Activated gamma-delta T cell treated with Interleukin-2 at 50 U/mL for 16 hours (primary cell): ENCODE measurements around the gene KHK.

Experiments used
- DNase-seq: peaks from one replicate; pipeline ENCODE4 v3.0.0-alpha.2; 2020

Gene KHK

GRCh38 chr2:27086724-27087593 lies at the start of gene KHK:
KHK (plus strand) TSS chr2:27086772; CDS start chr2:27087260, 488 bp downstream.
- DNase-seq = no peak

- DNase-seq = no peak
These were observed 48.6 kb upstream of the KHK start for GRCh38 chr2:27038012-27038411.

DNA sequence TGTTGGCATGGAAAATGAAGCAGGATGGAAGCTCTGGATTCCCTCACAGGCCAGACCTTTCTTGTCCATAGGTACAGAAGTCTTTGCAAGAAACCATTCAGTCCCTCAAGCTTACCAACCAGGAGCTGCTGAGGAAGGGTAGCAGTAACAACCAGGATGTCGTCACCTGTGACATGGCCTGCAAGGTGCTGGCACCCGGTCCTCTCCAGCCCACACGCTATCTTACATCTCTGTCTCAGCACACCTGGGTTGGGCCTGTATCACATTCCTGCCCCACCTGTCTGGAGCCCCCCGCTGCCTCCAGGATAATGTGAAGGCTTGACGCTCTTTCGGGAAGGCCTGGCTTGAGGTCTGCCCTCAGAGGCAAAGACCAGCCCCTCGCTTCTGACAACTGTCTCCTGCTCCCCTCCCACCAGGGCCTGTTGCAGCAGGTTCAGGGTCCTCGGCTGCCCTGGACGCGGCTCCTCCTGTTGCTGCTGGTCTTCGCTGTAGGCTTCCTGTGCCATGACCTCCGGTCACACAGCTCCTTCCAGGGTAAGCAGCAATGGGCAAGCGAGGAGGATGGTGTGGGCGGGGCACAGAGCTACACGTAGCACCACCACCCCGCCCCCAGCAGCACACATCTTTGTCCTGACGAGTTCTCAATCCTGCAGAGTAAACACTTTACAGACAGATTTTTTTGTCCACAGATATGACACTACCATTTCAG lies 47.8 kb upstream of the KHK start:
- no peak for DNase-seq

DNA sequence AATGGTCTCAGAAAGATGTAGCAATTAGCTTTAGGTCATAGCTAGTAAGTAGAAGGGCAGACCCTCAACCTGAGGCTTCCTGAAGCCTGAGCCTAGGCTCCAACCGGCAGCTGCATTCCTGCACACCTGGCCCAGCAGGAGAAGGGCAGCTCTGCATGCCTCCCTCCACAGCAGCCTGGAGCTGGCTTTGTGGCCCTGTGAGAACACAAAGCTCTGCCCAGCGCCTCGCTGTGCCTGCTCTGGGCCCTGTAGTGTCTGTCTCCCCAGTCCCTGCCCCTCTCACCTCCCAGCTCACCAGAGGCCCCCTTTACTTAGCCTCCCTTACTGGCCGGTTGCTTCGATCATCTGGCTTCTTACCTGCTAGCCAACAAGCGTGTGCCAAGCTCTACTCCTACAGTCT lies 47.1 kb upstream of the KHK start:
- DNase-seq = no peak

- DNase-seq = no peak
These were observed 46.7 kb upstream of the KHK start for GRCh38 chr2:27039871-27040270.

- no peak for DNase-seq
These were observed 46.3 kb upstream of the KHK start for GRCh38 chr2:27040282-27040681.

DNA sequence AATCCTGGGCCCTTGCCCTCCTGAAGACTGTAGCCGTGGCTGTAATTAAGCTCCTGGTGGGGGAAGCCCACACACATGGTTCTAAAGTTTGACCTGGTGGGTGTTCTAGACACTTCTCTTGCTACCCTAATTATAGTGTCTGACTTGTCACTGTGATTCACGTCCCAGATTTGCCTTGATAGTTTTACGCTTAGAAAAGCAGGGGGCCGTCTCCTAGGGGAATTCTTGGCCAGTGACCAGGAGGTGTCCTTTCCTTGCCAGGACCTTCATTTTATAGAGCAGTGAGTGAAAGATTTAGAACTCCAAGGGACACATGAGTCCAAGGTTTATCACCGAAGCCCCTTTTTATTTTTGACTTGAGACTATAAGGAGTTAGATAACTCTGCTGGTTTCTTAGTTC lies 44.8 kb upstream of the KHK start:
- no peak for DNase-seq

DNA sequence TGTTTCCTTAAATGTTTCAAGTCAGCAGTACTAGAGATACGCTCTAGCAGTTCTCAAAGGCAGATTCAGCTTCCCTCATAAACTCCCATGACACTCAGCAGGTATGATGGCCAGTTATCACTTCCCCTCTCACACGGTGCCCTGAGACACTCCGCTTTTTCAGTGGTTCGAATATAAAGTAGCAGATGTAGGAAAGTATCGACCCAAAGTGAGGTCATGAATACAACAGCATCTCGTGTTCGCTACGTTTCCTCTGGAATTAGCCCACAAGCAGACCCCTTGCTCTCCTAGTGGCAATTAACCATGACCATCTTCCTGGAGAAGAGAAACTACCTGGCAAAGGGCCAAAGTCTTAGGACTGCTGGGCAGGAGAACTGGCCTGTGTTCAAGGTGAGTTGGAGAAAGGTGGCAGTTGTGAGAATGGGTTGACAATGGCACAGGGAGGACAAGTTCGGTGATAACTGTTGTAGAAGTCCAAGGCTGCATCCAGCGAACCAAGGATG lies 44.4 kb upstream of the KHK start:
- DNase-seq = no peak

GRCh38 chr2:27042985-27043634 lies 43.5 kb upstream of the KHK start:
- DNase-seq = no peak

- DNase-seq = peak; percentile 51
These were observed 36.9 kb upstream of the KHK start for GRCh38 chr2:27049422-27050280.

DNA sequence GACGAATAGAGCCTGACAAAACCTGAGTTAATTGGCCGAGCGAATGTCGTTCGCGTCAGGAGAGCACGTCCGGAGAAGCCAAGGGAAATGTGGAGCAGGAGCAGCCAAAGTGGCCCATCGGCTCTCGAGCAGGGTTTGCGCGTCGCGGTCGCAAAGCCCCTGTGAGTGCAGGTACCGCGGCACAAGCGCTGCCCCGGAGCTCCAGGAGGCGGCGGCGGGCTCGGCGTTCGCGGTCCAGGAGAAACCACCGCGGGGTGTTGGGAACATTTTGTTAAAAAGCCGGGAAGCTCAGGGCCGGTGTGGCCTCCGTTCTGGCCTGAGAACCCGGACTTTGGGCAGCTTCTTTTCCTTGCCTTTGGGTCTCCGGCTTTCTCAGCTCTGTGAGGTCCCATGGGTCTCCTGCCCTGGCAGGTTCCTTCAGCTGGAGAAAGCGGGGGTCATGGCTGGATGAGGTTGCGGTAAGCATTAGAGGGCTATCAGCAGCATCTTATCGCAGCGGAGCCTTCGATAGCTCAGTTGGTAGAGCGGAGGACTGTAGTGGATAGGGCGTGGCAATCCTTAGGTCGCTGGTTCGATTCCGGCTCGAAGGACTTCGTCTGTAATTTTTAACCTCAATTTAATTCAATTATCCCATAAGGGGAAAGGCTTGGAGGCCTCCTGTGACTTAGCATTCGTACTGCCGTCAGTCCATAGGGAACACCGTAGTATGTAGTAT lies 36.1 kb upstream of the KHK start:
- peak; percentile 90 for DNase-seq

- peak; percentile 95 for DNase-seq
These were observed 35.3 kb upstream of the KHK start, which contains the start of gene AGBL5 for GRCh38 chr2:27050996-27051901. AGBL5 (plus strand) TSS chr2:27051668; CDS start chr2:27052959, 1,291 bp downstream.

- DNase-seq = peak; percentile 37
These were observed 34.5 kb upstream of the KHK start for GRCh38 chr2:27051902-27052645.

DNA sequence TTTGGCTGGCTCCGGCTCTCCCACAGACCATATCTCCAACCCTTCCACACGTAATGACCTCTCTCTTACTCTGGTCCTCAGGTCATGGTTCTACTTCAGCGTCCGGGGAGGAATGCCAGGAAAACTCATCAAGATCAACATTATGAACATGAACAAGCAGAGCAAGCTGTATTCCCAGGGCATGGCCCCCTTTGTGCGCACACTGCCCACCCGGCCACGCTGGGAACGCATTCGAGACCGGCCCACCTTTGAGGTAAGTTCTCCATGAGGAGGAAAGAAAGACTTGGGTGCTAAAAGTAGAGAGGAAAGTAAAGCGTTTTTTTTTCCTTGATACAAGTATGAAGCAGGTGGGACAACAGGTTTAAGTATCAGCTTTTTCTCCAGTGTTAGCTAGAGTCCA lies 33.3 kb upstream of the KHK start:
- no peak for DNase-seq

DNA sequence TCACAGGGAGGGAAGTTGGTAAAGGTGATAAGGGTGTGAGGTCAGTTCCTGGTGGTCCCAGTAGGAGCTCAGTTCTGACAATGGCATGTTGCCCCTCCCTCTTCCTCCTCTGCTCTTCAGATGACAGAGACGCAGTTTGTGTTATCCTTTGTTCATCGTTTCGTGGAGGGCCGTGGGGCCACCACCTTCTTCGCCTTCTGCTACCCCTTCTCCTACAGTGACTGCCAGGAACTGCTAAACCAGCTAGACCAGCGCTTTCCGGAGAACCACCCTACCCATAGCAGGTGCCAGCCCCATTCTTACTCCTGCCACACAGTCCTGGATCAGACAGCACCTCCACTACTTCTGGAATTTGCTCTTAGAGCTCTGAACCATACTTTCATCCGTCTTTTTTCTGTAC lies 32.8 kb upstream of the KHK start:
- no peak for DNase-seq

- DNase-seq = no peak
These were observed 31.9 kb upstream of the KHK start for GRCh38 chr2:27054721-27055120.

DNA sequence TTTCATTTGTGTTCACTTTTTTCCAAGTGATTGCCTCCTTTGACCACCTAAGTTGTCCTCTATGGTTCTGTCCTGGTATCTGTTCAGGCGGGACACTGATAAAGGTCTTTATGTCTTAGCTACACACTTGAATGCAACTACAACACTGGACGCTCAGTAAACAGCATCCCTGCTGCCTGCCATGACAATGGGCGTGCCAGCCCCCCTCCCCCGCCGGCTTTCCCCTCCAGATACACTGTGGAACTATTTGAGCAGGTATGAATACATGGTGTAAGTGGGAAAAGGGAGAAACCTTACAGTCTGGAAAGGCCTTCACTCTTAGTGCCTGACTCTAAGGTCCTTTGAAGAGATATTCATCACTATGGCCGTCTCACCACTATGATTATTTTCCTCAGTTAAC lies 29.4 kb upstream of the KHK start:
- DNase-seq = no peak

DNA sequence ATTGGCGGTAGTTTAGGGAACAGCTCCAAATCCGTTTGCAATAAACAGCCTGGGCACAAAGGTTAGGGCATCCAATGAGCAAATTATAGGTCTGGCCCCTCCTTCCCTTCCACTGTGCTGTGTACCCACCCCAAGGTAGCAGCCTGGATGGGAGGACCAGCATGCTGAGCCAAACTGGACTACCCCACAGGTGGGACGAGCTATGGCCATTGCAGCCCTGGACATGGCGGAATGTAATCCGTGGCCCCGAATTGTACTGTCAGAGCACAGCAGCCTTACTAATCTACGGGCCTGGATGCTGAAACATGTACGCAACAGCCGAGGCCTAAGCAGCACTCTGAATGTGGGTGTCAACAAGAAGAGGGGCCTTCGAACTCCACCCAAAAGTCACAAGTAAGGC lies 28.4 kb upstream of the KHK start:
- DNase-seq = no peak

GRCh38 chr2:27059141-27059820 lies 27.3 kb upstream of the KHK start:
- DNase-seq = no peak
